ENCODE results near the gene INTS12. TPM values are rescaled to one million over a fixed set of nuclear protein-coding genes. Genes with fewer than 3 reads are reported as not detected.

Gene INTS12
- total RNA-seq, 4 donors from 2014 or later = 19.1 to 24.5 (median 22.9) TPM

DNA sequence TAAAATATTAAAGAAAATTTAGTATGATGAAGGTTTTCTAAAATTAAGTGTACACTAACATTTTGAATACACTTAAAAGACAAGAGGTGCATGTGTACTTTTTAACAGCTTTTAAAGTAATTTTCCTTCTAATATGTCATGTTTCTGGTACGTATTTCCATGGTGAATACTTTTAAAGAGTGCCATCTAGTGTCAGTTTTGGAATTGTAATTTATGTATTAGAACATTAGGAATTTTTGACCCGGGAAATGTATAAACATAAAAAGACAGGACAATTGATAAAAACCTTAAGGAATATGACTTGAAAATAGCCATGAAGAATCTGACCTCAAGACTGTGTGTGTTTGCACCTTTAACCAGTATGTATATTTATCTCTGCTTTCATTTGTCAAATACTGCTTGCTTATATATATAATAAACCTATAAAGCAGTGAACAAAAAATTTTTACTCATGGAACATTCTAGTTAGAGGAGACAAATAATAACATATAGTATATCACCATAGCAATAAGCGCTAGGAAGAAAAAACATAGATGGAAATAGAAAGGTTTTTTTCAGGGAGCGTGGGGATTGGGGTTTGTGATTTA, 7.3 kb upstream of the INTS12 start:
- Histone ChIP-seq H3K27me3 (no peaks in the 10 kb centered on the region), H3K36me3 (peaks cover 0 to 19% (median 5%) of the 10 kb centered on the region in 4 donors), H3K27ac (replicated peaks in 1 of 4) (no peak overlapping the region), H3K4me3 (no peak overlapping the region), H3K4me1 (peaks cover 0 to 7% (median 4%) of the 10 kb centered on the region in 4 donors), H3K9me3 (no peaks in the 10 kb centered on the region)
- TF ChIP-seq, protein P1, sequence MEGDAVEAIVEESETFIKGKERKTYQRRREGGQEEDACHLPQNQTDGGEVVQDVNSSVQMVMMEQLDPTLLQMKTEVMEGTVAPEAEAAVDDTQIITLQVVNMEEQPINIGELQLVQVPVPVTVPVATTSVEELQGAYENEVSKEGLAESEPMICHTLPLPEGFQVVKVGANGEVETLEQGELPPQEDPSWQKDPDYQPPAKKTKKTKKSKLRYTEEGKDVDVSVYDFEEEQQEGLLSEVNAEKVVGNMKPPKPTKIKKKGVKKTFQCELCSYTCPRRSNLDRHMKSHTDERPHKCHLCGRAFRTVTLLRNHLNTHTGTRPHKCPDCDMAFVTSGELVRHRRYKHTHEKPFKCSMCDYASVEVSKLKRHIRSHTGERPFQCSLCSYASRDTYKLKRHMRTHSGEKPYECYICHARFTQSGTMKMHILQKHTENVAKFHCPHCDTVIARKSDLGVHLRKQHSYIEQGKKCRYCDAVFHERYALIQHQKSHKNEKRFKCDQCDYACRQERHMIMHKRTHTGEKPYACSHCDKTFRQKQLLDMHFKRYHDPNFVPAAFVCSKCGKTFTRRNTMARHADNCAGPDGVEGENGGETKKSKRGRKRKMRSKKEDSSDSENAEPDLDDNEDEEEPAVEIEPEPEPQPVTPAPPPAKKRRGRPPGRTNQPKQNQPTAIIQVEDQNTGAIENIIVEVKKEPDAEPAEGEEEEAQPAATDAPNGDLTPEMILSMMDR (IDR thresholded peaks at IDR 0.05) = peak; percentile 44 to 55 (median 50)
- no peak for TF ChIP-seq POLR2AphosphoS5 (IDR thresholded peaks at IDR 0.05)
- TF ChIP-seq POLR2A (IDR thresholded peaks at IDR 0.05; ENCODE audit: low read depth) = no peak
- 39% methylated on average over 4 of the region's 4 CpGs for WGBS
- DNase-seq (ENCODE audit: extremely low spot score) = no peak
- intact Hi-C loops (cut with DNase I) = no loop called here

DNA sequence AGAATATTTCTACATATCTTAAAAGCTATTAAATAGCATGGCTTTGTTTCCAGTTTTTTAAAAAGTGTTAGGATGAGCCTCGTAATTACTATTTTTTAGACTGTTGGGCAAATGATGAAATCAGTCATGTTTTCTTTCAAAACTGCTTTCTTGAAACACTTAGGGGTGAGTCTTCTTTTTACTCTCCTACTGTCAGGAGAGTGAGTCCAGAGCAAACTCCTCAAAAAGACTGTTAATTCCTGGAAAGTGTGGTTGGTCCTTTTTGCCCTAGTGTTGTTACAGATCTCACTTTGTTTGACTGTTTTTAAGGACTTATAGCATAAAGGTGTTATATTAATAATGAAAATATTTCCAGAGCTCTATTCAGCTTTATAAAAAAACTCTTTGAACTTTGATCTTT, 6.4 kb upstream of the INTS12 start:
- intact Hi-C loops (cut with DNase I) = no loop called here
- Histone ChIP-seq H3K4me3 (no peak overlapping the region), H3K27ac (replicated peaks in 1 of 4) (no peak overlapping the region), H3K4me1 (peaks cover 0 to 10% (median 4%) of the 10 kb centered on the region in 4 donors), H3K9me3 (no peaks in the 10 kb centered on the region), H3K27me3 (no peaks in the 10 kb centered on the region), H3K36me3 (peaks cover 0 to 14% (median 5%) of the 10 kb centered on the region in 4 donors)
- DNase-seq (ENCODE audit: extremely low spot score) = no peak
- 62% methylated on average over 1 of the region's 1 CpG for WGBS
- TF ChIP-seq EP300 (IDR thresholded peaks at IDR 0.05) = no peak
- no peak for TF ChIP-seq POLR2AphosphoS5 (IDR thresholded peaks at IDR 0.05)
- no peak for TF ChIP-seq POLR2A (IDR thresholded peaks at IDR 0.05; ENCODE audit: low read depth)
- TF ChIP-seq, protein P1 (IDR thresholded peaks at IDR 0.05) = no peak

DNA sequence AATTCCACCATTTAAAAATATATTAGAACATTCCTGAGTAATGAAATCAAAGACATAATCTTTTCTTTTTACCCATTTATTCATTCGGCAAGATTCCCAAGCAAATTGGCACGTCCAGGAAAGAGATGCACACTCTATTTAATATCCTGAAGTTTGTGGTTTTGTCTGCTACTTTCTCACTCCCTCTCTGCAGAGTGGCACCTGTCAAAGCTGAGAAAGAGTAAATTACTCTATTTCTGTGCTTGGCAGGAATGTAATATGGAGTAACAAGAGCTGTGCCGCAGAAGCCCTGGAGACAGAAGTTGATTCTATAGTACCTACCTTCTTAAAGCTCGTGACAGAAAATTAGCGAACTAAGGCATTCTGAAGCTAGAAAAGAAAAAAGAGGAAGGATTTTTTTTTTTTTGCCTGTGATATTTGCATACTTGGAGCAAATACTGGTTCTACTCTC, 5.6 kb upstream of the INTS12 start:
- no peak overlapping the region for H3K27ac ChIP-seq (replicated peaks in 1 of 4)
- peaks cover 7 to 19% (median 12%) of the 10 kb centered on the region in 4 donors for H3K4me1 ChIP-seq
- TF ChIP-seq POLR2AphosphoS5 (IDR thresholded peaks at IDR 0.05) = no peak
- TF ChIP-seq, protein P1 (IDR thresholded peaks at IDR 0.05) = no peak
- TF ChIP-seq EP300 (IDR thresholded peaks at IDR 0.05) = no peak
- TF ChIP-seq POLR2A (IDR thresholded peaks at IDR 0.05; ENCODE audit: low read depth) = no peak
- H3K27me3 ChIP-seq = no peaks in the 10 kb centered on the region
- WGBS = 69% methylated on average over 5 of the region's 5 CpGs
- no peak for DNase-seq (ENCODE audit: extremely low spot score)
- peak overlapping the region in 1 of 4 donors; percentile 24 for H3K4me3 ChIP-seq
- intact Hi-C loops (cut with DNase I) = no loop called here
- H3K9me3 ChIP-seq = no peaks in the 10 kb centered on the region
- H3K36me3 ChIP-seq = peaks cover 0 to 6% (median 2%) of the 10 kb centered on the region in 4 donors

DNA sequence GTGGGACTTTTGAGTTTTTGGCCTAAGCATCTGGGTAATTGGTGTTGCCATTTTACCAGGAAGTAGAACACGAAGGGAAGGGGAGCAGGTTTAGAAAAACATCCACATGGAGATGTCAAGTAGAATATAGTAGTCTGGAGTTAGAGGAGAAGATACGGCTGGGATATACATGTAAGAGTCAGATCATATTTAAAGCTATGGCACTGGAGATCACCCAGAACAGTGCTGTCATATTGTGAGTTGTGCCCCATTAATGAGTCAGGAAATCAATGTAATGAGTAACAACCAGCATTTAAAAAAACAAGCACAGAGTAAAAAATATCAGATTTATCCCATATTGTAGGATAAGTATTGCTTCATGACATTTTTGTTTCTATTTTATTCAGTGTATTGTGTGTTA, 4.3 kb upstream of the INTS12 start:
- intact Hi-C loops (cut with DNase I) = no loop called here
- DNase-seq (ENCODE audit: extremely low spot score) = no peak
- Histone ChIP-seq H3K27me3 (no peaks in the 10 kb centered on the region), H3K9me3 (no peaks in the 10 kb centered on the region), H3K4me3 (no peak overlapping the region), H3K4me1 (peaks cover 8 to 23% (median 14%) of the 10 kb centered on the region in 4 donors), H3K27ac (replicated peaks in 1 of 4) (no peak overlapping the region), H3K36me3 (no peaks in the 10 kb centered on the region)
- 83% methylated on average over 2 of the region's 2 CpGs for WGBS
- TF ChIP-seq, protein P1 (IDR thresholded peaks at IDR 0.05) = no peak
- no peak for TF ChIP-seq POLR2AphosphoS5 (IDR thresholded peaks at IDR 0.05)
- no peak for TF ChIP-seq POLR2A (IDR thresholded peaks at IDR 0.05; ENCODE audit: low read depth)
- TF ChIP-seq EP300 (IDR thresholded peaks at IDR 0.05) = no peak

DNA sequence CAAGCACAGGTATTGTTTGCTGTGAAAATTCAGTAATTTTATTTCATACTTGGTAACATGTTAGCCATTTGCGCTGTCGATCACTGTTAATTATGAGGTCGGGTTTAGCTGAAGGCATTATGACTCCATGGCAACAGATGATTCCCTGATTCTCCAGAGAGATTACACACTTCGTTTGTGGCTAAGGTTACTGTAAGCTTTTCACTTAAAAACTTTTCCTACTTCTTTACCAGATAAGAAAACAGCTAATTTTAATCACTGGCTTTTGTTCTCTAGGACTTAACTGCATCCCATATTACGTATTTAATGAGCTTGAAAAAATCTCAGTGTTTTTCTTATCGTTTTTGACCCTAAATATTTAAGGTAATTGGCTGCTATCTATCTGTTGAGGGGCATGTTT, 2.2 kb upstream of the INTS12 start:
- no peaks in the 10 kb centered on the region for H3K36me3 ChIP-seq

More for the DNA sequence above, 2.2 kb upstream of the INTS12 start:
- Histone ChIP-seq H3K9me3 (no peaks in the 10 kb centered on the region), H3K27me3 (no peaks in the 10 kb centered on the region), H3K4me1 (peaks cover 16 to 41% (median 28%) of the 10 kb centered on the region in 4 donors), H3K27ac (replicated peaks in 1 of 4) (no peak overlapping the region), H3K4me3 (no peak overlapping the region)
- intact Hi-C loops (cut with DNase I) = no loop called here
- DNase-seq (ENCODE audit: extremely low spot score) = no peak
- 78% methylated on average over 6 of the region's 6 CpGs for WGBS
- TF ChIP-seq POLR2AphosphoS5 (IDR thresholded peaks at IDR 0.05) (no peak), POLR2A (IDR thresholded peaks at IDR 0.05; ENCODE audit: low read depth) (no peak), EP300 (IDR thresholded peaks at IDR 0.05) (no peak)
- TF ChIP-seq, protein P1 (IDR thresholded peaks at IDR 0.05) = no peak
